T-helper 1 cell treated with Interleukin-12 subunit alpha and Interleukin-12 subunit beta and Interleukin-4 antibody, amounts not matched to agents 30 μg/mL and 1 μg/mL, for 36 hours (primary cell): ENCODE measurements around the gene EMP3.

ENCODE experiments used
- H3K27ac Mint-ChIP-seq: one replicate; pipeline ENCODE4 v1.8.0; 2021; ENCODE audit warnings: mild to moderate bottlenecking, mixed read lengths
- H3K27me3 Mint-ChIP-seq: one replicate; pipeline ENCODE4 v1.8.0; 2021; ENCODE audit warnings: low read depth, mixed read lengths
- H3K36me3 Mint-ChIP-seq: one replicate; pipeline ENCODE4 v1.8.0; 2021; ENCODE audit warnings: low read depth, mixed read lengths
- H3K4me1 Mint-ChIP-seq: one replicate; pipeline ENCODE4 v1.8.0; 2021; ENCODE audit warnings: low read depth, mixed read lengths
- H3K4me3 Mint-ChIP-seq: one replicate; pipeline ENCODE4 v1.8.0; 2021; ENCODE audit warnings: mild to moderate bottlenecking, moderate library complexity, mixed read lengths
- H3K9me3 Mint-ChIP-seq: one replicate; pipeline ENCODE4 v1.8.0; 2021; ENCODE audit warnings: mixed read lengths

The EMP3 gene

DNA sequence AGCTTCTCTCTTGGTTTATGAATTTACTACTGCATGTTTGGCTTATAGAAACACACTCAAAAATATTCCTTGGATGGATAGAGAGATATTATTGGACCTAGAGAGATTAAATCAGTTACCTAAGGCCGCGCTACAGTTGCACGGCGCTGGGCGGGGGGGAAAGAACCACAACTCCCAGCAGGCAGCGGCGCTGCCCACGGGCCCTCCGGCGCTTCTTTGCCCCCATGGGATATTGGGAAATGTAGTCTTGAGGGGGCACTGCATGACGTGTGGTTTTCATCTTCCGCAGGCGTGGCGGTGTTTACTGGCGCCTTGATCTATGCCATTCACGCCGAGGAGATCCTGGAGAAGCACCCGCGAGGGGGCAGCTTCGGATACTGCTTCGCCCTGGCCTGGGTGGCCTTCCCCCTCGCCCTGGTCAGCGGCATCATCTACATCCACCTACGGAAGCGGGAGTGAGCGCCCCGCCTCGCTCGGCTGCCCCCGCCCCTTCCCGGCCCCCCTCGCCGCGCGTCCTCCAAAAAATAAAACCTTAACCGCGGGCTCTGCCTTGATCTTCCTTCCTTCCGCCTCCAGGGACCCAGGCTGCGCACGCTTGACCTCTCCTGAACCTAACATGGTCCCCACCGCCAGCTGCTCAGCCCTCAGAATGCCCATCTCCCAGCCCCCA lies 4.8 kb downstream of the EMP3 start:
- Mint-ChIP-seq H3K27ac (peak overlapping the region; percentile 94), H3K9me3 (peaks cover 3% of the 10 kb centered on the region), H3K36me3 (peaks cover 55% of the 10 kb centered on the region), H3K4me3 (peak overlapping the region; percentile 81), H3K4me1 (peaks cover 64% of the 10 kb centered on the region), H3K27me3 (no peaks in the 10 kb centered on the region)

DNA sequence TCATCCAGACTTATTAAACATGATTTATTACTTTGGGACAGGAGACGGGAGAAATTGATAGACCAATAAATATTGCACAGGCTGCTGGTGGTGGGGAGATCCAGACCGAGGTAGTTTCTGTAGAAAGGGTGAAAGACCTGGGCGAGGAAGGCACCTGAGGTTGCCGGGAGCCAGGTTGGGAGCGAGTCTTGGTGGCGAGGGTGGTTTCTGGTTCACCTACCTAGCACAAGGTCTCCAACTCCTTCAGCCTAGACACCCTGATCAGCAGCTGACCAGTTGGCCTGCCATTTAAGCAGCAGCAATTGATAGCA lies 7.0 kb downstream of the EMP3 start:
- H3K9me3 Mint-ChIP-seq = peaks cover 3% of the 10 kb centered on the region
- H3K36me3 Mint-ChIP-seq = peaks cover 39% of the 10 kb centered on the region
- no peaks in the 10 kb centered on the region for H3K27me3 Mint-ChIP-seq
- peak overlapping the region; percentile 94 for H3K27ac Mint-ChIP-seq
- peaks cover 54% of the 10 kb centered on the region for H3K4me1 Mint-ChIP-seq
- H3K4me3 Mint-ChIP-seq = peak overlapping the region; percentile 94

DNA sequence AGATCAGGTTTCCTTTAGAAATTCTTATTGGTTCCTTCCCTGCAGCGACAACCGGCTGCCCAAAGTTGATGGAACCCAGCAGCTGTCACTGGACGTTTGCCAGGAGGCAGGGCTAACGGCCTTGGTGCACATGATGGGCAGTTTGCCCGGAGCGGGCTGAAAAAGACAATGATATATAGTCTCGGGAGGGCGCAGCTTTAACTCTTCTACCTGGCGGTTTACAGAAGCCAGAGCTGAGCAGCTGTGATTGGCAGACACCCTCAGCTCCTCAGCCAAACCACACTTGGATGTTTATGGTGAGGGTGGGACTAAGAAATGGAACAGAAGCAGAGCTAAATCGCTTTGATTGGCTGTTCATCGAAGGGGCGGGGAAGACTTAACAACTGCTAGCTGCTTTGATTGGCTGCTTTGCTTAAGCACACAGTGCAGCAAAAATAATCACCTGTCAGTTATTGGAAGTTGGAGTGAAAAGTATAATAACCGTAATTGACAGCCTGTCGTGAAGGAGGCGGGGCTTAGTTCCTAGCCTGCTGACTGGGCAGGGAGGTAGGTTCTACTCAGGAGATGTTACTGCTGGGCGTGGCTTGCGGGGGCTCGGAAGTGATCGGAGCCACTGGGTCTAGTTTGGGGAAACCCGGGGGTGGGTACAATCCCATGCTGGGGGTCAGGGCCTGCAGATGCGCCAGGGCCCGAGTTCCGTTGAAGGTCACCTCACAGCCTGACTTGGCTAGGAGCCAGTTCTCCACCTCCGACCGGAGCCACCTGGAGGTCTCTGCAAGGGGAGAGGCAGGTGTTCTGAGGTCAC lies 7.5 kb downstream of the EMP3 start:
- peak overlapping the region; percentile 94 for H3K4me3 Mint-ChIP-seq
- H3K36me3 Mint-ChIP-seq = peaks cover 35% of the 10 kb centered on the region
- peaks cover 3% of the 10 kb centered on the region for H3K9me3 Mint-ChIP-seq
- H3K27ac Mint-ChIP-seq = peak overlapping the region; percentile 94
- H3K4me1 Mint-ChIP-seq = peaks cover 49% of the 10 kb centered on the region
- no peaks in the 10 kb centered on the region for H3K27me3 Mint-ChIP-seq

DNA sequence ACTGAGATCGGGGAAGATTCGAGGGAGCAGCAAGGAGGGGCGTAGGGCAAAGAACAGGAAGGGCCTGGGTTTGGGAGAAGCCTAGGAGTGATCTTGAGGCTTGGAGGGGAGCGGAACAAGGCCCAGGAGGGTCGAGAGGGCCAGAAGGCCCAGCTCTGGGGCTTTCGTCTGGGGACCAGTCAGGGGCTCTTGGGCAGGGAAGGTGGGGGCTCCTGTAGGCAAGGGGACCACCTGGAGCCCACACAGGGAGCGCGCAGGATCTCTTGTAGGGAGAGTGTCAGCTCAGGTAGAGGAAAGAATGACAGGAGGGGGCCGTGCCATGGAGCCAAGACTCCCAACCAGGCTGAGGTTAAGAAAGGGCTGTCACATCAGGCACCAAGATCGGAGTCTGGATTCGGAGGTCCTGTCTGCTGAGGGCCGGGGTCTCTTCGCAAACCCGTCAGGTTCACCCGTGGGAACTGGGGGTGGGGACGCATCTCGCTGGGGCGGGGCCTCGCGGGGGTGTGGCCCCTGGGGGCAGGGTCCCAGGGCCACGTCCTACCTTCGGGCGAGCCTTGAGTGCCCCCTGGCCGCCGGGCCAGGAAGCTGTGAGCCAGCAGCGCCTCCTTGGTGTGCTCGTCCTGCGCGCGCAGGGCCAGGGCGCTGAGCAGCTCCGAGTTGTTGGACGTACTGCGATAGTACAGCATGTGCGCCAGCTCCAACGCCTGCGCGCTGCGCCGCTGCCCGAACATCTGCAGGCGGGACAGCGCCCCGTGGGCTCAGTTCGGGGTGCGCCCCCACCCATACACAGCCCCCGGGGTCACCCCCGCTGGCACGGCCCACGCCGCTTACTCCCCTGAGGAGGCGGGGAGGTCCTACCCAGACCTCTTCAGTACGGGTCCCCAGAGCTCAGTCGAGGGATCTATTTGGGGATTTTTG lies 8.4 kb downstream of the EMP3 start:
- Mint-ChIP-seq H3K4me3 (peak overlapping the region; percentile 94), H3K27me3 (no peaks in the 10 kb centered on the region)

DNA sequence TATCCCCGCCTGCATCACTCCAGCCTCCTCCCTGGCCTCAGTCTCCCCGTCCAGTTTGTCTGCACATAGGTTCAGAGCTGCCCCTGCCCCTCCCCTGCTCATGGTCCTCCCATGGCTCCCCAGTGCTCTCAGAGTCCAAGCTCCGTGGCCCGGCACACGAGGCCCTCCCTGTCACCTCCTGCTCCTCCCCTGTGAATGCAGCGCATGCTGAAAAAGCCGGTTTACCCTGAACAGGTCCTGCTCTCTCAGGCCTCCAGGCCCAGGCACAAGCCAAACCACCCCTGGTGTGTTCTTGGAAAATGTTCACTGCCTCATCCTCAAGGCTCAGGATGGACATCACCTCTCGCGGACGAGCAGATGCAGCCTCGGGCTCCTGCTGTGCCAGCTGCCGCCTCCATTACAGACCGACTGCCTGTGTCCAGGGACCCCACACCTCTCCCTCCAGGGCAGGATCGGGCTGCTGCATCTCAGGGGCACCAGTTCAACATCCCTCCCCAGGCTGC lies 13.0 kb downstream of the EMP3 start:
- no peak overlapping the region for H3K4me3 Mint-ChIP-seq
- H3K9me3 Mint-ChIP-seq = no peaks in the 10 kb centered on the region
- no peaks in the 10 kb centered on the region for H3K27me3 Mint-ChIP-seq
- H3K27ac Mint-ChIP-seq = no peak overlapping the region
- peaks cover 3% of the 10 kb centered on the region for H3K36me3 Mint-ChIP-seq
- peaks cover 11% of the 10 kb centered on the region for H3K4me1 Mint-ChIP-seq

More for the DNA sequence above, 8.4 kb downstream of the EMP3 start:
- H3K4me1 Mint-ChIP-seq = peaks cover 44% of the 10 kb centered on the region
- peaks cover 31% of the 10 kb centered on the region for H3K36me3 Mint-ChIP-seq
- H3K27ac Mint-ChIP-seq = peak overlapping the region; percentile 94
- no peaks in the 10 kb centered on the region for H3K9me3 Mint-ChIP-seq

DNA sequence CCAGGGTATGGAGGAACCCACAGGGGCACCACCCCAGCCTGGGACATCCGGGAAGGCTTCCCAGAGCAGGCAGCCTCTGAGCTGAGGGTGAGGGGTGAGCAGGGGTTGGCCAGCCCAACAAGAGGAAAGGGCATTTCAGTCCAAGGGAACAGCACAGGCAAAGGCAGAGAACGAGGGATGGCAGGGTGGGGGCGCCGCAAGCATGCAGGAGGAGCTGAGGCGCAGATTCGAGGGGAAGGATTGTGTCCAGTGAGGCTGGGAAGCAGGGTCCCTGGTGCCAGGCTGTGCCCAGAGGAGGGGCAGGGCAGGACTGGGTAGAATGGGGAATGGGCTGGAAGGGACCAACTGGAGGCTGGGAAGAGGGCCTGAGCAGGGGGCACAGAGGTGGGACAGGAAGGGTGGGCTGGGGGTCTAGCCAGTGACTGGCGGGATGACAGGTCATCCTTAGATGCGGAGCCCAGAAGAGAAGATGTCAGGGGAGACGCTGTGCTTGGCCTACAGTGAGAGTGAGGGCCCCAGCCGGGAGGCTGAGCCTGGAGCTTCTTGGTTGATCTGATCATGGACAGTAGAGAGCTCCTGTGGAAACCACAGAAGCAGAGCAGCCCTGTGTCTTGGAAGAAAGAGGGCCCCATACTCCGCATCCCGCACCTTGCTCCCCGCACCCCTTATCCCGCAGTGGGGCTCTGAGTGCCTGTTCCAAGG lies 13.6 kb downstream of the EMP3 start:
- H3K27me3 Mint-ChIP-seq = no peaks in the 10 kb centered on the region
- no peaks in the 10 kb centered on the region for H3K9me3 Mint-ChIP-seq
- peaks cover 8% of the 10 kb centered on the region for H3K4me1 Mint-ChIP-seq
- peaks cover 3% of the 10 kb centered on the region for H3K36me3 Mint-ChIP-seq
- no peak overlapping the region for H3K4me3 Mint-ChIP-seq
- H3K27ac Mint-ChIP-seq = no peak overlapping the region

DNA sequence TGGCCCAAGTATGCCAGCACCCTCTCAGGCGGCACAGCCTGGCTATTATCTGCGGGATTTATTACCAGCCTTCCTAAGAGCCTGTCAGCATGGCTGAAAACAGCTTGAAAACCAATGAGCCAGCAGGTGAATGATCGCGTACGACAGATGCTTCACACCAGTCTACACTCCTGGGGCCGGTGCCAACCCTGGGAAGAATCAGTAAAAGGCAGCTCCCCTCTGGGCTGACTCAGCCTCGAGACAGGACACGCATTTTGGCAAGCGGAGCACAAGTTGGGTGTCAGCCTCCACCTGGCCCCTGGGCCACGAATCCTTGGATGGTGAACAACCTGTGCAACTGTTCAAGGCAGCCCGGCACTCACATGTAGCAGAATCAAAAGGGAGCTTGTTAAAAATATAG lies 15.6 kb downstream of the EMP3 start:
- peaks cover 3% of the 10 kb centered on the region for H3K36me3 Mint-ChIP-seq
- H3K9me3 Mint-ChIP-seq = no peaks in the 10 kb centered on the region

DNA sequence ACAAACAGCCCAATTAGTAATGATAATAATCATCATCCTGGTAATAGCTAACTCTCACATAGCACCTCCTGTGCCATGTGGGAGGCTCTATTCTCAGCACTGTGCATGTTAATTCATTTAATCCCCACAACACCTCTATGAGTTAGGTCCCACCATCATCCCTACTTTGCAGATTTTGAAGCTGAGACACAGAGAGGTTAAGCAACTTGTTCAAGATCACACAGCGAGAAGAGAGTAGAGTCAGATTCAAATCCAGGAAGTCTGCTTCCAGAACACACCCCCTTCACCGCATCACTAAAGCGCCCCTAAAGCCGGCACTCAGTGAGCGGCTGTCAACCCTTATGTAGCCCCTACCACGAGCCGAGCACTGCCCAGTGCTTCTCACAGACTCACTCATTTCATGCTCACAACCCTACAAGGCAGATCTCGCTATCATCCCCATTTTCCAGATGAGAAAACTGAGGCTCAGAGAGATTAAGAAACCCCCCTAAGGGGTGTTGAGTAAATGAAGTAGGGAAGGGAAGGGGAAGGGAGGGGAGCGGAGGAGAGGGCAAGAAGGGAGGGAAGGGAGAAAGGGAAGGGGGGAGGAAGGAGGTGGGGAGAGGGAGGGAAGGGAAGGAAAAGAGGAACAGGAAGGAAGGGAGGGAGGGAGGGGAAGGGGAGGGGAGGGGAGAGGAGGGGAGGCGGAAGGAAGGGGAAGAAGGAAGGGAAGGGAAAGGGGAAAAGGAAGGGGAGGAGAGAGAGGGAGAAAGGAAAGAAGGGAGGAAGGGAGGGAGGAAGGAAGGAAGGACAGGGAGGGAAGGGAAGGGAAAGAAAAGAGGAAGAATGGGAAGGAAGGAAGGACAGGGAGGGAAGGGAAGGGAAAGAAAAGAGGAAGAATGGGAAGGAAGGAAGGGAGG lies 16.4 kb downstream of the EMP3 start:
- Mint-ChIP-seq H3K27me3 (no peaks in the 10 kb centered on the region), H3K27ac (no peak overlapping the region), H3K36me3 (peaks cover 3% of the 10 kb centered on the region), H3K9me3 (no peaks in the 10 kb centered on the region), H3K4me3 (no peak overlapping the region), H3K4me1 (no peaks in the 10 kb centered on the region)

More for the DNA sequence above, 15.6 kb downstream of the EMP3 start:
- Mint-ChIP-seq H3K27me3 (no peaks in the 10 kb centered on the region), H3K4me3 (no peak overlapping the region), H3K4me1 (no peaks in the 10 kb centered on the region), H3K27ac (no peak overlapping the region)

DNA sequence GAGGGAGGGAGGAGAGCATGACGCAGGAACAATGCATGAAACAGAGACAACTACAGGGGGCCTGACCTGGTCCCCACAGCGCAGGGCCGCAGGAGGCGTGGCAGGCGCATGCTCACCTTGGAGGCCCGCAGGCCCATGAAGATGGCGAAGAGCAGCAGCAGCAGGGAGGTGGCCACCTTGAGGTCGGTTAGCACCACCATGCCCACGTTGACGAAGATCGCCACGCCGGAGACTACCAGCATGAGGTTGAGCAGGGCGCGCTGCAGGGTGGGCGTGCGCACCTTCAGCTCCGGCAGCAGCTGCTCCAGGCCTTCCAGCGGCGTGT lies 17.0 kb downstream of the EMP3 start:
- peaks cover 3% of the 10 kb centered on the region for H3K36me3 Mint-ChIP-seq
- no peak overlapping the region for H3K27ac Mint-ChIP-seq
- H3K4me3 Mint-ChIP-seq = no peak overlapping the region
- no peaks in the 10 kb centered on the region for H3K27me3 Mint-ChIP-seq
- no peaks in the 10 kb centered on the region for H3K9me3 Mint-ChIP-seq
- no peaks in the 10 kb centered on the region for H3K4me1 Mint-ChIP-seq

DNA sequence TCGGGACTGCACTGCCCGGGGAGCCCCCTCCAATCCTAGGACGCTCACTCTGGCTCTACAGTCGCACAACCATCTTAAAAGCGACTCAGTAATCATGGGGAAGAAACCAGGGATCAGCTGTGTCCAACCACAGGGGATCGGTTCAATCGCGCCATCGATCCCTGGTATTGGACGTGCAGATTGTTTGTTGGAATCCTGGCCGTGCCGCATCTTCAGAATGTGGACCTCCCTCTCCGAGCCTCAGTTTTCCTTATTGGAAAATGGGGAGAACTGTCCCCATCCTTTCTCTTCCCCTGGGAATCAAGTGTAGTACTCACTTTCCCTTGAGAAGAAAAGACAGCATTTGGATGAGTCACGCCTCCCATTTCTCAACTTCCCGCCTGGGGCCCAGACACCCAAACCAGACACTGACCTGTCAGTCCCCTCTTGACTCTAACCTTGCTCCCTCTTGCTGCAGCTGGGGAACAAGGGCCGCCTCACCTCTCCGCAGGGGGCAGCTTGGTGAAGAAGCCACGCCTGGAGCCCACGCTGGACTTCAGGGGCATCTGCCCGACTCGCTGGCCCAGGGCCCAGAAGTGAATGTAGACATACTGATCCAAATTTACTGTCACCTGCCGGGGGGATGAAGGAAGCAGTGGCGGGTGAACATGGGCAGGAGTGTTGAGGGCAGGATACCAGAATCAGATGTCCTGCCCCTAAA lies 17.6 kb downstream of the EMP3 start:
- Mint-ChIP-seq H3K4me3 (no peak overlapping the region), H3K4me1 (no peaks in the 10 kb centered on the region), H3K27me3 (no peaks in the 10 kb centered on the region), H3K27ac (no peak overlapping the region), H3K36me3 (peaks cover 3% of the 10 kb centered on the region), H3K9me3 (no peaks in the 10 kb centered on the region)

DNA sequence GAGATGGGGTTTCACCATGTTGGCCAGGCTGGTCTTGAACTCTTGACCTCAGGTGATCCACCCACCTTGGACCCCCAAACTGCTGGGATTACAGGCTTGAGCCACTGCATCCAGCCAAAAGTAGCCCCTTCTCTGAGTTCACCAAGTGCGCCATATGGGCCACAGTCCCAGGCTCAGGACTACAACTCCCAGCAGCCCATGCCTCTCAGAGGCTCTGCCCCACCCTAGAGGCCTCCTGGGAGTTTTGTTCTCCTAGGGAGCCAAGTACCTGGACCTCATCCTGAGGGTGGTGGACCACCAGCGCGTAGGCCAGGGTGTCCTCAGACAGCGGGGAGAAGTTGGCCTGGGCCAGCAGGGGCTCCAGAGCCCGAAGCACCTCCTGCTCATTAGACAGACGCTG lies 19.5 kb downstream of the EMP3 start:
- Mint-ChIP-seq H3K4me3 (no peak overlapping the region), H3K4me1 (no peaks in the 10 kb centered on the region), H3K9me3 (no peaks in the 10 kb centered on the region), H3K27ac (no peak overlapping the region), H3K36me3 (peaks cover 3% of the 10 kb centered on the region), H3K27me3 (no peaks in the 10 kb centered on the region)

DNA sequence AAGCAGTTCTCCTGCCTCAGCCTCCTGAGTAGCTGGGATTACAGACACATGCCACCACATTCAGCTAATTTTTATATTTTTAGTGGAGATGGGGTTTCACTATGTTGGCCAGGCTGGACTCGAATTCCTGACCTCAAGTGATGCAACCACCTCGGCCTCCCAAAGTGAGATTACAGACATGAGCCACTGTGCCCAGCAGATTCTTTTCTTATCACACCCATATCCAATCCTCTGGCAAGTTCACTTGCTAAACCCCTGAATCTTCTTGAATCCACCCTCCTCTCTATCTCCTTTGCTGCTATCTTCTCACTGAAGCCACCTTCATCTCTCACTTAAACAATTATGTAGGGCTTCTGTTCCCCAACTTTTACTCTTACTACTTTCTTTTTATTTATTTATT lies 20.8 kb downstream of the EMP3 start:
- Mint-ChIP-seq H3K9me3 (no peaks in the 10 kb centered on the region), H3K27ac (no peak overlapping the region), H3K27me3 (no peaks in the 10 kb centered on the region)

DNA sequence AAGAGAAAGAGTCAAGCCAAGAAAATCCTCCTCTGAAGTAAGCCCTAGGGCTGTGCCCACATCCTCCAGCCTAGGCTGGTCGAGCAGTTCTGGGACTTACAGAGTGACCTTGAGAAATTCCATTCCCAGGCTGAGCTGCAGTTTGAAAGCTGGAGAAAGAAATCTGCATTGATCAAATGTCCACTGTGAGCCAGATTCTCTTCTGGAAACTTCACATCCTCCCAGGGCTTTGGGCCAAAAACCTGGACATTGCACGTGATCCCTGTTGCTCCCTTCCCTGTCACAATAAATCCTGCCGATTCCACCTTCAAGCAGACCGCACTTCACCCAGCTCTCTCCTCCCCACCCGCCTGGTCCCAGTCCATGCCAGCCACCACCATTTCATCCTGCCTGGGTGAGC lies 22.7 kb downstream of the EMP3 start:
- H3K27me3 Mint-ChIP-seq = no peaks in the 10 kb centered on the region
- H3K36me3 Mint-ChIP-seq = no peaks in the 10 kb centered on the region
- no peak overlapping the region for H3K4me3 Mint-ChIP-seq
- H3K9me3 Mint-ChIP-seq = no peaks in the 10 kb centered on the region
- no peaks in the 10 kb centered on the region for H3K4me1 Mint-ChIP-seq
- H3K27ac Mint-ChIP-seq = no peak overlapping the region

More for the DNA sequence above, 20.8 kb downstream of the EMP3 start:
- H3K36me3 Mint-ChIP-seq = peaks cover 3% of the 10 kb centered on the region
- H3K4me1 Mint-ChIP-seq = no peaks in the 10 kb centered on the region
- H3K4me3 Mint-ChIP-seq = no peak overlapping the region
